Naive thymus-derived CD4-positive, alpha-beta T cell (primary cell): ENCODE data around the gene CAMTA1. TPM values are rescaled to one million over a fixed set of nuclear protein-coding genes. Genes with fewer than 3 reads are reported as not detected.
A peak's percentile ranks its signal among the peaks of the same experiment; 100 is the strongest.

Experiments used
- ATAC-seq: fragments of 150-1000 bp; cut with Tn5 transposase; 2 replicates; pipeline ENCODE4 v1.10.0; 2021; ENCODE audit warnings: mild to moderate bottlenecking, moderate library complexity
- CTCF ChIA-PET: fragments of 350-600 bp; sonication (Branson Sonifier 250); formaldehyde crosslinking; loops from one replicate; lab custom pipeline; 2021; ENCODE audit warnings: antibody characterized with exemption; lab: Charles Lee
- POLR2A ChIA-PET: fragments of 350-600 bp; sonication (Branson Sonifier 250); formaldehyde crosslinking; loops from one replicate; lab custom pipeline; 2021; ENCODE audit warnings: antibody characterized with exemption, inconsistent platforms; lab: Charles Lee
- DNase-seq, 9 donors: peaks; one replicate each; pipeline versions ENCODE4 v3.0.0 to v3.0.0-alpha.2; 2020 to 2022; ENCODE audit warnings: mixed read lengths in 1 of 9
- H3K27ac ChIP-seq: one replicate; pipeline ENCODE4 v1.7.0; 2013; ENCODE audit warnings: mild to moderate bottlenecking, low read depth, low read length, moderate library complexity
- H3K27me3 ChIP-seq, 2 donors: one replicate each; pipeline ENCODE4 v1.7.0; 2013; ENCODE audit warnings: low read length in 2 of 2, mild to moderate bottlenecking in 2 of 2, moderate library complexity in 2 of 2; ENCODE audit not compliant: control insufficient read depth in 2 of 2, insufficient read depth in 2 of 2
- H3K36me3 ChIP-seq, 3 experiments: 1 replicate in 2 of 3; 2 replicates in 1 of 3; pipeline ENCODE4 v1.7.0; 2013; ENCODE audit warnings: low read length in 3 of 3, mild to moderate bottlenecking in 3 of 3, moderate library complexity in 1 of 3; ENCODE audit not compliant: insufficient read depth in 3 of 3, control insufficient read depth in 2 of 3
- H3K4me1 ChIP-seq, 2 donors: one replicate each; pipeline ENCODE4 v1.7.0; 2013; ENCODE audit warnings: low read length in 2 of 2, mild to moderate bottlenecking in 2 of 2, moderate library complexity in 1 of 2; ENCODE audit not compliant: control insufficient read depth in 2 of 2, insufficient read depth in 2 of 2
- H3K4me3 ChIP-seq: 2 replicates; pipeline ENCODE4 v1.7.0; 2013; ENCODE audit warnings: mild to moderate bottlenecking, low read length
- H3K9me3 ChIP-seq, 3 experiments: 1 replicate in 2 of 3; 2 replicates in 1 of 3; pipeline ENCODE4 v1.7.0; 2013; ENCODE audit warnings: low read length in 3 of 3; ENCODE audit not compliant: control insufficient read depth in 2 of 3
- H3K27ac Mint-ChIP-seq, 9 donors: one replicate each; pipeline ENCODE4 v1.8.0; 2020 to 2022; ENCODE audit warnings: mixed read lengths in 9 of 9, mild to moderate bottlenecking in 8 of 9, moderate library complexity in 5 of 9, inconsistent platforms in 2 of 9
- H3K27me3 Mint-ChIP-seq, 5 donors: one replicate each; pipeline ENCODE4 v1.8.0; 2021 to 2022; ENCODE audit warnings: mixed read lengths in 5 of 5, mild to moderate bottlenecking in 1 of 5
- H3K36me3 Mint-ChIP-seq, 5 donors: one replicate each; pipeline ENCODE4 v1.8.0; 2020 to 2022; ENCODE audit warnings: mixed read lengths in 5 of 5, mild to moderate bottlenecking in 3 of 5, inconsistent platforms in 1 of 5
- H3K4me1 Mint-ChIP-seq, 7 donors: one replicate each; pipeline ENCODE4 v1.8.0; 2020 to 2022; ENCODE audit warnings: mixed read lengths in 7 of 7, mild to moderate bottlenecking in 3 of 7, inconsistent platforms in 1 of 7
- H3K4me3 Mint-ChIP-seq, 10 donors: one replicate each; pipeline ENCODE4 v1.8.0; 2020 to 2022; ENCODE audit warnings: mild to moderate bottlenecking in 10 of 10, mixed read lengths in 10 of 10, moderate library complexity in 6 of 10, inconsistent platforms in 2 of 10
- H3K9me3 Mint-ChIP-seq, 11 donors: one replicate each; pipeline ENCODE4 v1.8.0; 2020 to 2022; ENCODE audit warnings: mixed read lengths in 11 of 11, mild to moderate bottlenecking in 4 of 11, inconsistent platforms in 1 of 11, moderate library complexity in 1 of 11
- intact Hi-C, 2 donors: fragments of 100-400 bp; cut with micrococcal nuclease; formaldehyde crosslinking; loops; one replicate each; pipeline ENCODE4 v1.15.1; 2023
- polyA plus RNA-seq, 2 donors: library from polyadenylated mRNA; unstranded; fragments of 300-500 nt; fragmentation: Illumina TruSeq; gene quantifications; one replicate each; pipeline ENCODE4 v1.2.3, GENCODE V29; 2021
- total RNA-seq, 6 experiments: library from RNA in 5 of 6; stranded (reverse) in 5 of 6; gene quantifications; 1 replicate in 5 of 6; 2 replicates in 1 of 6; pipeline ENCODE4 v1.2.3 and lab custom pipeline; 2021 to 2026

The CAMTA1 gene
- total and polyA plus RNA-seq, 7 experiments from 2014 or later = 38.1 to 68.6 (median 42.6) TPM

DNA sequence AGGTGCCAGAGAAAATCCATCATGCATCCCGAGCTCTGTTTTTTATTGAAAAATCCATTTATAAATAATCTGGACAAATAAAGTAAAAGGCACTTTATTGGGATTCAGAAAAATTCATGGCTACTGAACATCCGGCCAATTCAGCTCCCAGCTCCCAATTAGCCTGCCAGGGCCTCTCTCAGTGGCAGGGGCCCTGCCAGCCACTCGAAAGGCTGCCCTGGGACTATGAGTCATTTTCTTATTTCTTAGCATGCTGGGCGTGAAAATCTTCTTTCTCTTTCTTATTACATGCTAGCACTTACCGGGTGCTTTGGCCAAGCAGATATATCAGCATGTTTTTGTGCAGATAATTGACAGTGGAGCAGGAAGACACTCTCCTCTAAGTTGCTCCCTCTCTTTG lies 283.3 kb downstream of the CAMTA1 start:
- CTCF ChIA-PET = no interaction called here
- intact Hi-C loops = no loop called here
- H3K27me3 ChIP-seq = no peaks in the 10 kb centered on the region
- no peaks in the 10 kb centered on the region for H3K9me3 ChIP-seq
- Mint-ChIP-seq H3K4me1 (peaks cover 0 to 4% (median 0%) of the 10 kb centered on the region in 7 donors), H3K9me3 (peaks cover 0 to 3% (median 0%) of the 10 kb centered on the region in 11 donors), H3K27ac (no peak overlapping the region), H3K27me3 (peaks cover 5 to 43% (median 20%) of the 10 kb centered on the region in 5 donors), H3K4me3 (no peak overlapping the region), H3K36me3 (no peaks in the 10 kb centered on the region)
- DNase-seq (no peak), ATAC-seq (no peak)
- H3K4me1 ChIP-seq = no peaks in the 10 kb centered on the region
- POLR2A ChIA-PET = no interaction called here
- no peaks in the 10 kb centered on the region for H3K36me3 ChIP-seq
- H3K4me3 ChIP-seq = no peak overlapping the region
- H3K27ac ChIP-seq = no peak overlapping the region

DNA sequence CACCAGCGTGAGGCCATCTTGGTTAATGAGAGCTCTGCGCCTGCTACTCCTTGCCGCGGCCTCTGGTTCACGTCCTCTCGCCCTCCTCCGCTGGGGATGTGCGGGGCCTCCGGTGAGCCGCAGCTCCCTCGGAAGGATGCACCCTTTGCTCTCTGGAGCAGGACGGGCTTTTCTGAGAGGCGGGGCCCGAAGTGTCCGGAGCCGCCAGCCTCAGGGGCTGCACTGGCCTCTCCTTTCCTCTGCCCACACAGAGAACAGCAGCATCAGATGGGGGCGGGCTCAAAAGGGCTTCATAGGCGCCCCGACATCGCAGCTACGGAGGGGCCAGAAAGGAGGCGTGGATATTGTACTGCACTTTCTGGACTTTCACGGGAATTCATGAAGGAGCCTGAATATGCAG lies 284.7 kb downstream of the CAMTA1 start:
- Histone ChIP-seq H3K27me3 (no peaks in the 10 kb centered on the region), H3K9me3 (no peaks in the 10 kb centered on the region), H3K4me3 (no peak overlapping the region), H3K27ac (no peak overlapping the region), H3K36me3 (no peaks in the 10 kb centered on the region), H3K4me1 (no peaks in the 10 kb centered on the region)
- H3K27me3 Mint-ChIP-seq = peaks cover 6 to 33% (median 21%) of the 10 kb centered on the region in 5 donors
- H3K36me3 Mint-ChIP-seq = no peaks in the 10 kb centered on the region
- no peak overlapping the region for H3K27ac Mint-ChIP-seq
- peaks cover 0 to 4% (median 0%) of the 10 kb centered on the region in 7 donors for H3K4me1 Mint-ChIP-seq
- peak overlapping the region in 2 of 10 donors; percentile 39 to 41 for H3K4me3 Mint-ChIP-seq
- DNase-seq (no peak), ATAC-seq (no peak)
- intact Hi-C loops = loop anchor here in 1 of 2 donors (1.0 kb wide), 1 partner anchor 276 kb away; no protein-coding TSS in a partner anchor
- ChIA-PET CTCF (interaction anchor here (0.7 to 1.6 kb wide), 5 partner anchors 34 to 822 kb away, joined by 3 to 5 read pairs (median 4); no protein-coding TSS in a partner anchor), POLR2A (no interaction called here)
- H3K9me3 Mint-ChIP-seq = peaks cover 0 to 2% (median 0%) of the 10 kb centered on the region in 11 donors

DNA sequence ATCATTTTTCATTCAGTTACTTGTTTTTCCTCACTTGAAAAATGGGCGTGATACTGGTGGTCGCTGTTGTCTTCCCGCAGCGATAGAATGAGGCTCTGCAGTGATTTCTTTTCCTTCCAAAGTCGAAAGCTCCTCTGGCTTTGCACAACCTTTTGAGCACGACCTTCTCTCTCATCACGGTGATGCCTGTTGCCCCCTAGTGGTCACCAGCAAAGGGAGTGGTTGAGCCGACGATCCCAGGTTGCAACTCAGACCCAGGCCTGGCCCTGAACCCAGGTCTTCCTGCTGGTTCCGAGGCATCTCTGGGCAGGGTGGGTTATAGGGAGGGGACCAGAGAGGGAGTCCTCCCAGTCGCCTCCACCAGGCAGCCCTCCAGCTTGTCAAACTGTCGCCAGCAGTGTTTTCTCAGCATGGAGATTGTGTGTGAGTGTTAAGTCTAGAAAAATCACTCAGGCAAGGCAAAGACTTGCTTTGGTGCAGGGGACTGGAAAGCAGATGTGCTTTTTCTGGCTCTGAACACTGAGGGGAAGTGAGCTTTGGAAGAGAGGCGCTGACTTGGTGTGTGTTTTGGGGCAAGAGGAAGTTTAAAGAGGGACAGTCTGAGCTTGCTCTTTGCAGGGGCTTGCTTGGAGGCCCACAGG lies 285.3 kb downstream of the CAMTA1 start:
- DNase-seq (peak in 7 of 9 donors; percentile 26 to 53 (median 45)), ATAC-seq (peak; percentile 65)
- ChIA-PET CTCF (interaction anchor here (0.6 to 1.6 kb wide), 7 partner anchors 35 to 823 kb away, joined by 3 to 5 read pairs (median 3); no protein-coding TSS in a partner anchor), POLR2A (no interaction called here)
- peak overlapping the region in 7 of 10 donors; percentile 30 to 60 (median 41) for H3K4me3 Mint-ChIP-seq
- H3K36me3 Mint-ChIP-seq = no peaks in the 10 kb centered on the region
- intact Hi-C loops = loop anchor here in 1 of 2 donors (1.0 kb wide), 1 partner anchor 276 kb away; no protein-coding TSS in a partner anchor
- peaks cover 9 to 32% (median 25%) of the 10 kb centered on the region in 5 donors for H3K27me3 Mint-ChIP-seq
- Histone ChIP-seq H3K4me3 (no peak overlapping the region), H3K27me3 (no peaks in the 10 kb centered on the region), H3K36me3 (no peaks in the 10 kb centered on the region), H3K4me1 (no peaks in the 10 kb centered on the region), H3K27ac (no peak overlapping the region), H3K9me3 (no peaks in the 10 kb centered on the region)
- H3K4me1 Mint-ChIP-seq = peaks cover 0 to 4% (median 0%) of the 10 kb centered on the region in 7 donors
- no peak overlapping the region for H3K27ac Mint-ChIP-seq
- peaks cover 0 to 3% (median 0%) of the 10 kb centered on the region in 11 donors for H3K9me3 Mint-ChIP-seq

DNA sequence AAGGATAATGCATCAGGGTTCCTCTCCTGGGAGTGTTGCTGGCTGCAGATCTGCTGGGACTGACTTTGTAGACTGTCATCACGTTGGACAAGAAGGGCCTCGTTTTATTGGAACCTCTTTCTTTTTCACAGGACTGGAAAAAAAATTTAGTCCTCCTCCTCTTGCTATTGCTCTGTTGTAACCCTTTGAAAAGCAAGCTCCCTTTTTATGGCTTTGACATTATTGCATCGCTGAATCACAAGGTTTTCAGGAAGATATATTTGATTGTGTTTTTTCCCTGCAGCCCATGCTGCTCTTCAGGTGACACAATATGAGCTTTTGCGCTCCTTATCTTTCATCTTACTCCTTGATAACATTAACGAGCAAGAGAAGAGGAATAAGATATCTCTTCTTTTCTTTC lies 290.9 kb downstream of the CAMTA1 start:
- H3K4me1 ChIP-seq = no peaks in the 10 kb centered on the region
- no peaks in the 10 kb centered on the region for H3K4me1 Mint-ChIP-seq
- H3K36me3 ChIP-seq = no peaks in the 10 kb centered on the region
- no peaks in the 10 kb centered on the region for H3K27me3 ChIP-seq
- no peak overlapping the region for H3K4me3 Mint-ChIP-seq
- intact Hi-C loops = no loop called here
- ChIA-PET POLR2A (no interaction called here), CTCF (no interaction called here)
- no peak overlapping the region for H3K27ac Mint-ChIP-seq
- DNase-seq (no peak), ATAC-seq (no peak)
- H3K27ac ChIP-seq = no peak overlapping the region
- H3K27me3 Mint-ChIP-seq = peaks cover 0 to 48% (median 19%) of the 10 kb centered on the region in 5 donors
- H3K9me3 Mint-ChIP-seq = peaks cover 0 to 30% (median 8%) of the 10 kb centered on the region in 11 donors
- peaks cover 0 to 6% (median 0%) of the 10 kb centered on the region in 5 donors for H3K36me3 Mint-ChIP-seq
- peaks cover 0 to 3% (median 0%) of the 10 kb centered on the region in 3 experiments for H3K9me3 ChIP-seq
- H3K4me3 ChIP-seq = no peak overlapping the region

- Mint-ChIP-seq H3K4me1 (no peaks in the 10 kb centered on the region), H3K27me3 (peaks cover 0 to 49% (median 18%) of the 10 kb centered on the region in 5 donors), H3K27ac (no peak overlapping the region), H3K4me3 (no peak overlapping the region), H3K9me3 (peaks cover 0 to 34% (median 9%) of the 10 kb centered on the region in 11 donors), H3K36me3 (peaks cover 0 to 6% (median 0%) of the 10 kb centered on the region in 5 donors)
- Histone ChIP-seq H3K4me3 (no peak overlapping the region), H3K27ac (no peak overlapping the region), H3K9me3 (peaks cover 0 to 3% (median 0%) of the 10 kb centered on the region in 3 experiments), H3K36me3 (no peaks in the 10 kb centered on the region), H3K27me3 (no peaks in the 10 kb centered on the region), H3K4me1 (no peaks in the 10 kb centered on the region)
- intact Hi-C loops = no loop called here
- ATAC-seq (no peak), DNase-seq (no peak)
- ChIA-PET POLR2A (no interaction called here), CTCF (interaction anchor here (0.6 kb wide), 1 partner anchor 33 kb away, joined by 3 read pairs; no protein-coding TSS in a partner anchor)
Observed at GRCh38 chr1:7076572-7076971, 291.3 kb downstream of the CAMTA1 start.

- intact Hi-C loops = no loop called here
- Histone ChIP-seq H3K4me1 (no peaks in the 10 kb centered on the region), H3K36me3 (no peaks in the 10 kb centered on the region), H3K27me3 (no peaks in the 10 kb centered on the region), H3K27ac (no peak overlapping the region), H3K9me3 (peaks cover 0 to 3% (median 0%) of the 10 kb centered on the region in 3 experiments), H3K4me3 (no peak overlapping the region)
- peaks cover 0 to 48% (median 18%) of the 10 kb centered on the region in 5 donors for H3K27me3 Mint-ChIP-seq
- no peaks in the 10 kb centered on the region for H3K4me1 Mint-ChIP-seq
- peaks cover 0 to 6% (median 0%) of the 10 kb centered on the region in 5 donors for H3K36me3 Mint-ChIP-seq
- CTCF ChIA-PET = interaction anchor here (0.6 kb wide), 1 partner anchor 33 kb away, joined by 3 read pairs; no protein-coding TSS in a partner anchor
- H3K9me3 Mint-ChIP-seq = peaks cover 0 to 34% (median 9%) of the 10 kb centered on the region in 11 donors
- POLR2A ChIA-PET = no interaction called here
- no peak overlapping the region for H3K4me3 Mint-ChIP-seq
- H3K27ac Mint-ChIP-seq = no peak overlapping the region
- ATAC-seq (no peak), DNase-seq (no peak)
Observed at GRCh38 chr1:7077136-7077535, 291.9 kb downstream of the CAMTA1 start.
